SK-N-MC (cell line): ENCODE results near the gene TIMP3.

ENCODE experiments used
- EZH2 ChIP-seq: fragments of 200-600 bp; sonication (generic); IDR thresholded peaks from one replicate; pipeline ENCODE4 v1.6.1; 2017; ENCODE audit warnings: antibody characterized with exemption
- POLR2AphosphoS5 ChIP-seq: IDR thresholded peaks from 2 replicates; pipeline ENCODE4 v1.6.1; 2012; ENCODE audit warnings: mild to moderate bottlenecking, low read depth, low read length, borderline replicate concordance

DNA sequence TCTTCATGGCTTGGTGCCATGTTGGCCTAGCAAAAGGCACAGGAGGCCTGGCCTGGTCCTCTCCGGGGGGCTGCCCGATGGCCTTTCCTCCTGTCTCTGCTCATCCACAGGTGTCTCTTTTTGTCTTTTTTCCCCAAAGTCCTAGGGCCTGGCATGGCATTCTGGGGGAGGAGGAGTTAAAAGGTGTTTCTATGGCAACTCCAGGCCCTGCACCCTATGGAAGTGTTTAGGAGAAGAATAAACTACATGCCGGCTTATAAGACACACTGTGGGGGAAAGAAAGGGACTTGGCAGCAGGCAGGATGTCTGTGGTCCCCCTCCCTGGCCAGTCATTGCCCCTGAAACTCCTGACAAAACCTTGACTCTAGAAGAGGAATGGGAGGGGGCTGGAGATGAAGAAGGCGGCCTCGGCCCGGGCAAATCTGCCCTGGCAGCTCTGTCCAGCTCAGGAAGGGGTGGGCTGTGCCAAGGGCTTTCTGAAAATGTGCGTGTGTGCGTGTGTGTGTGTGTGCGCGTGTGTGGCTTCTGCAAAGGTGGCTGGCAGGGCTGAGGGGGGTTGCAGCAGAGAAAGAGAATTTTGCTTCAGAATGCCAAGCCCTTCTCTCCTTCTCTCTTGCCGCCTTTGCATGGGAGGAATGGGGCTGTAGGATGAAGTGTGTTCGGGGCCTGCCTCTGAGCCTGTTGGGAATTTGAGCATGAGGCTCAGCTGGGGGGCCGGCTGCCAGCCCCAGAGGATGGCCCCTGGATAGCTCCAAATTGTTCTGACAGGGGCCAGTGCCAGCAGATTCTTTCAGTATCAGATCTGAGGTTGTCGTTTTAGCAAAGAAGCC is 3.2 kb downstream of the TIMP3 start:
- TF ChIP-seq EZH2 (no peak), POLR2AphosphoS5 (no peak)
